HG03097 (cell line): ENCODE measurements around the gene TGOLN2.
"Not testable (repeated sequence)": the region's sequence is repeated elsewhere in the genome, so short reads cannot be mapped to it uniquely, and the experiment has no call there.

Source experiments
- ATAC-seq: cut with Tn5 transposase; IDR thresholded peaks from one replicate; pipeline ENCODE4 v1.9.1; 2021; ENCODE audit not compliant: unreplicated experiment, low FRiP score

The TGOLN2 gene

GRCh38 chr2:85327822-85328617 lies at the start of gene TGOLN2:
Gene TGOLN2 (minus strand): TSS chr2:85327989. CDS start chr2:85327962, 27 bp downstream.
- peak; percentile 85 for ATAC-seq

GRCh38 chr2:85377083-85377482 lies 49.3 kb upstream of the TGOLN2 start:
- no peak for ATAC-seq

DNA sequence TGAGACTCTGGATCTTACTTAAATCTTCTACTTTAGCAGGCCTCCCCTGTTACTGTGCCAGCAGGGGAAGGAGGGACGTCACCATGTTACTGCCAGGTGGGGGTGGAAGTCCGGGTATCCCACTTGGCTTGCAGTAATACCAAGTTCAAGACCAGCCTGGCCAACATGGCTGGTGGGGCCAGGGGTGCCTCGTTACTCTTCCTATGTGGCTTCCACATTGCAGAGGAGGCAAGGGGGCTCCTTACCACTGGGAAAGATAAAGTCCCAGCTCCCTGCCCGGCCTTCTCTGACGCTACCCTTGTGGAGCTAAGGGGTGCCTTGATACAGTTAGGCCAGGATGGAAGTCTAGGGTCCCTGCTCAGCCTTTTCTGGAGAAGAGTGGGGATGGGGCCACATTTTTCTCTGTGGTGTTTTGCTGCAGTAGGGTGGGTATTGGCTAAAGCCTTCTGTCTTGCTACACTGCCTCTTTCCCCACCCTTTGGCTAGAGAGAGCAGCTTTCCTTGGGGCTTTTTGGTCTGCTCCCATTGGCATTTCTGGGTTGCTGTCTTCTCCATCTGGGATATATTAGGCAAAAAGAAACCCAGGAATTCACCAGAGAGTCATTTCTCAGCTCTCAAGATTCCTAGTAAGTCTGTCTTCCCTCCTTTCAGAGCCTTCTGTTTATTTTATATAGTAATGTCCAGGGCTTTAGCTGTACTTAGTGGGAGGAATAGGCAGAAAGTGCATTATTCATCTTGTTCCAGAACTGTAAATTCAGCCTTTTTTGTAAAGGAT lies 48.7 kb upstream of the TGOLN2 start:
- ATAC-seq, result no peak

GRCh38 chr2:85371045-85371444 lies 43.3 kb upstream of the TGOLN2 start:
- no peak for ATAC-seq

DNA sequence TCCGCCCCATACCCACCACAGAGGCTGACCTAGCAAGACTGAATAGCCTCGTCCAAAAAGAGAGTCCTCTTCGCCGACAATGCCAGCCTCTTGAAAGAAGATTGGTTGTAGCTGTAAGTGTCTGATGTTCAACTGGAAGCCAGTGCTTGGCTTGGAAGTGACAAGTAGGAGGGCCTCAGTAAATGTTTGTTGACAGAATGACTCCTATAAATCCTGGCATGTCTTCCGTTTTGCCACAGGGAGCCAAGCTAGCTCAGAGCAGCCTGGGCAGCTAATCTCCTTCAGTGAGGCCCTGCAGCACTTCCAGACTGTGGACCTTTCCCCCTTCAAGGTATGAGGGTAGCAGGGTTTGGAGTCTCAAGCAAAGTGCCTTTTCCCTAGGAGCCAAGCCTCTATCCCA lies 41.7 kb upstream of the TGOLN2 start:
- no peak for ATAC-seq

GRCh38 chr2:85368921-85369320 lies 41.1 kb upstream of the TGOLN2 start:
- no peak for ATAC-seq

DNA sequence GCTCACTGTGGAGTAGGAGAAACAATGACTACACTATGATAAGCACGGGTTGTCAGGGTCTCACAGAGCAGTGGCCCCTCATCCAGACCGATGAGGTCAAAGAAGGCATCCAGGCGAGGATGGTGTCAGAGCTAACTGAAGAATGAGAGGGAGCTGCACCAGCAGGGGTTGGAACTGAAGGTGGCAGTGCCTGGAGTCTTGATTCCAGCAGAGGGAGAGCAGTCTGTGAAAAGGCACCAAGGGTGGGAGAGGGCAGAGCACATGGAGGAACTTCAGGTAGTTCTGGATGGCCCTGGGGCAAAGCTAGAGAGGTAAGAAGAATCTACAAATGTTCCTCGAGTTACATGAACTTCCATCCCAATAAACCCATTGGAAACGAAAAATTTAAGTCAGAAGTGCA lies 39.4 kb upstream of the TGOLN2 start:
- no peak for ATAC-seq

DNA sequence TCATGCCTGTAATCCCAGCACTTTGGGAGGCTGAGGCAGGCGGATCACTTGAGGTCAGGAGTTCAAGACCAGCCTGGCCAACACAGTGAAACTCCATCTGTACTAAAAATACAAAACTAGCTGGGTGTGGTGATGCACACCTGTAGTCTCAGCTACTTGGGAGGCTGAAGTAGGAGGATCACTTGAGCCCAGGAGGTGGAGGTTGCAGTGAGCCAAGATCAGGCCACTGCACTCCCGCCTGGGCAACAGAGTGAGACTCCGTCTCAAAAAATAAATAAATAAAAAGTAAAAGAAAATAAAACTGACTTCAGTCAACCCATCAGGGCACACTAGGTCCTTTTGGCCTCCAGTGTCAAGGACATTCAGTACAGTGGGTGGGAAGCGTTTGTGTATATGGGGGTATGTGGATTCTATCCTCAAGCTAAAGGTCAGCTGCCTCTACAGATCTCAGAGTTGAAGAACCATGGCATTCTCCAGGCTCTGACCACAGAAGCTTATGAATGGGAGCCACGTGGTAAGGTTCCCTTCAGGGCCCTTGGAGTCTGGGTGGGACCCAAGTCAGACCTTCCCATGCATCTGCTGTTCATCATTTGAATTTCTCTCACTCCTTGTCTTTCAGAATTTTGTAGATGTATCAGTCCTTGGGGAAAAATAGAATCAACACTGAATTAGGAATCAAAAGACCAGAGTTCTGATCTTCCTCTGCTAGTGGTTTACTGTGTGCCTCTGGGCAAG lies 35.0 kb upstream of the TGOLN2 start:
- ATAC-seq, result not testable (repeated sequence)

- ATAC-seq, result no peak
Observed at GRCh38 chr2:85357736-85358135, 29.9 kb upstream of the TGOLN2 start.

DNA sequence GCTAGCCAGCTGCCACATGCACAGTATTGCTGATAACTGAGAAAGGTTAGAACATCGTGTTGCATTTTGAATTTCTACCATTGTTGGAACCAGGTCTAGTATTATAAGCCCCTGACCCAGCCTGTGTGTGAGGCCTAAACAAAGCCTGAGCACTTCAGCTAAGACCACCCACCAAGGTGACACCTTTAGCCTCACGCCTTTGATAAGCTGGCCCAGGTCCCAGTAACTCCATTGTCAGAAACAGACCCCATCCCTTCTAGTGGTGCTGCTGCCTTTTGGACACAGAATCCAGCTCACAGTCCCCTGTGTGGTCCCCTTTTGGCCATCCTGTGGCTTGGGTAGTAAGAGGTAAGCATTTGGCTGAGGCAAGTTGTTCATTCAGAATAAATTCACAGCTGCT lies 28.4 kb upstream of the TGOLN2 start:
- ATAC-seq, result no peak

DNA sequence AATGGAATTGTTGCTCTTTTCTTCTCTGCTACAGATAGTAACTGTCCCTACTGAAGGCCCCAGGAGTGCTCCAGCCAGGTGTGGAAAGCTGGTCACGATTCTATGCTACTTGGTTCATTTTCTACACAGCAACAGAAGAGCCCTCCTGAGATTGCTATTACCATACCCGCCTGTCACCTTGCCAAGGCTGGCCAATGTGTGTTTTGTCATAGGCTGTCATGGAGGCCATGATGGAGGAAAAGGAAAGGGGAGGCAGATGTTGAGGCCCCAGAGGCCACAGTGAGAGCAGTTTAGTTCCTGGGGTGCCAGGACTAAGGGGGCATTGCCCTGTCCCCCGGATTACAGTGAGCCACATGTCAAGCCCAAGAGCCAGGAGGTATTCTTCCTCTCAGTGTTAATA lies 27.7 kb upstream of the TGOLN2 start:
- no peak for ATAC-seq

- ATAC-seq, result peak; percentile 5
Observed at GRCh38 chr2:85355073-85355410, 27.3 kb upstream of the TGOLN2 start.

GRCh38 chr2:85354286-85355072 lies 26.7 kb upstream of the TGOLN2 start, which contains the start of the genes ELMOD3 and RETSAT:
Gene ELMOD3 (plus strand): TSS chr2:85354769. CDS start chr2:85357199, 2,430 bp downstream.
Gene RETSAT (minus strand): TSS chr2:85354528. CDS start chr2:85354507, 21 bp downstream.
- peak; percentile 94 for ATAC-seq

DNA sequence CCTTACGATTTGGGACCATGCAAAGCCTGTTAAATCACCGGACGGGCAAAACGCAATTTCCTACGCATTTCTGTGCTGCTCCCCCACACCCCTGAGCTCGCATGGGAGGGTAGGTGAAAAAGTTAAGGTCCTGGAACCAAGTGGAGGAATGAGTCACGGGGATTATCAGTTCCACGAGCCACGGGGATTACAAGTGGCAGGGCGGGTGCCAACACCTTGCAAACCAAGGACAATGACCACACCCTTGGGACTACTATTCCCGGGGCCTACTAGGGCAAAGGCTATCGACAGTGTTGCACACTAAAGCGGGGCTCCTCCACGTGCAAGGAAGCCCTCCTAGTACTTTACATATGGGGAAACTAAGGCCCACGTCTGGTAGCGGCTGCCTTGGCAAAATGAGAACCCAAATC lies 26.1 kb upstream of the TGOLN2 start:
- ATAC-seq, result no peak

DNA sequence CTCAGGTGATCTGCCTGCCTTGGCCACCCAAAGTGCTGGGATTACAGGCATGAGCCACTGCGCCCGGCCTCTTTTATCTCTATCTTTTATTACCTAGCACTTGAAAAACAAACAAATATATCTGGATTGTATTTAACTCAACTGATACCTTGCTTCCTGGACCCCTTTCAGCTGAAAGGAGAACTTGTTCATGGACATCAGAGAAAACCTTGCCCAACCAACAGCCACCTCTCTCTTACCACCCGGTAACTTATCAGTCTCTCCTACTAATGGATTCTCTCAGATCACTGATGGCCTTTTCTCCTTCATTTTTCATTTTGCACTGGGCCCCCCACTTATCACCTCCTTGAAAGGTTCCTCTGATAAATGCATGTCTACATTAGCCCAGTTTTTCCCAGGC lies 19.8 kb upstream of the TGOLN2 start:
- ATAC-seq, result no peak

GRCh38 chr2:85344356-85344954 lies 16.7 kb upstream of the TGOLN2 start:
- ATAC-seq, result no peak

- not testable (repeated sequence) for ATAC-seq
Observed at GRCh38 chr2:85343207-85343895, 15.6 kb upstream of the TGOLN2 start.

- ATAC-seq, result no peak
Observed at GRCh38 chr2:85342156-85342555, 14.4 kb upstream of the TGOLN2 start.

DNA sequence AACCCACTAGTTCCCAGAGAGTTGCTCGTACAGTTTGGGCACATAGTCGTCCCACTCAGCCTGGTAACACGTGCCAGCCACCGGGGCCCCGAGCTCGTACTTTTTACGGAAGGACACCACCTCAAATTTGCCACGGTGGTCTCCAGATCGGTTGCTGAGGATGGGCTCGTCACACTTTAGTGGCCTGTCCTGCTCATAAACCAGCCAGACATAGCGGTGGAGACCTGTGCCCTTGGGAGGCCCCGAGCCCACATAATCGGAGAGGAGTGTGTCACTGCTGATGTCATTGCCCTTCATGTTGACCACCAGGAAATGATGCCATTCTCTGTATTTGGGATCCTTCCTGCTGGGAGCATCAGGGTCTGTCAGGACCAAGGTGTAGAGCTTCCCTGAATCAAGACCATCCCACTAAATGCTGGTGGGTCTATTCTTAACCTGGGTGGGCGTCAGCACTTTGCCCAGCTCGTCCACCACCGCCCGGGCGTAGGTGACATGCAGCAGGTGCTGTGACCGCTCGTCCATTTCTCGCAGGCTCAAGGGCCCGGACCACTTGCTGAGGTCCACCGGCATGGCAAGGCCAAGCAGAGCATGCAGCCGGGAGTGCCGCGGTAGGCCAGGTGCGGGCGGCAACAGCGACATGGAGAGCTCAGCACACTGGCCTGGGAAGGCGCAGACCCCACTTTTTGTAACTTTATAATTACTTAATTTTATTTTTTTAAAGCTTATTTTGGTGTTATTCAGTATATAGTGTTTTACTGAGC lies 13.7 kb upstream of the TGOLN2 start:
- ATAC-seq, result no peak
